WTC11 (cell line): ENCODE results near the gene STBD1.

Experiments
- FOXK1 ChIP-seq: sonication (generic); formaldehyde crosslinking; IDR thresholded peaks from 2 replicates; pipeline ENCODE4 v1.8.0; 2022; ENCODE audit warnings: mild to moderate bottlenecking, moderate library complexity, missing genetic modification reagents
- GTF2I ChIP-seq: fragments of 250-450 bp; sonication (Bioruptor Pico); conservative IDR thresholded peaks from 2 replicates; pipeline ENCODE4 v1.4.0; 2021; ENCODE audit warnings: mild to moderate bottlenecking
- MAX ChIP-seq: sonication (generic); formaldehyde crosslinking; IDR thresholded peaks from 2 replicates; pipeline ENCODE4 v1.8.0; 2022; ENCODE audit warnings: mild to moderate bottlenecking, missing genetic modification reagents
- NFE2L1 ChIP-seq: sonication (generic); formaldehyde crosslinking; IDR thresholded peaks from 2 replicates; pipeline ENCODE4 v1.8.1; 2023; ENCODE audit warnings: missing genetic modification reagents
- NFYB ChIP-seq: sonication (generic); formaldehyde crosslinking; conservative IDR thresholded peaks from 2 replicates; pipeline ENCODE4 v1.8.0; 2022; ENCODE audit warnings: low read depth, missing genetic modification reagents
- USF2 ChIP-seq: sonication (generic); formaldehyde crosslinking; IDR thresholded peaks from 2 replicates; pipeline ENCODE4 v1.8.1; 2023; ENCODE audit warnings: mild to moderate bottlenecking, missing genetic modification reagents, moderate library complexity

GRCh38 chr4:76342803-76343202 lies 36.3 kb downstream of the STBD1 start:
- no peak for TF ChIP-seq GTF2I (CRISPR knock-in tag)
- TF ChIP-seq USF2 (CRISPR knock-in tag): no peak
- no peak for TF ChIP-seq MAX (CRISPR knock-in tag)
- TF ChIP-seq FOXK1 (CRISPR knock-in tag): no peak
- TF ChIP-seq NFYB (CRISPR knock-in tag): no peak
- no peak for TF ChIP-seq NFE2L1 (CRISPR knock-in tag)
